Activated naive CD4-positive, alpha-beta T cell treated with anti-CD3 and anti-CD28 coated beads, Interleukin-2, amount 10 ng/mL, durations not matched to agents 5 hours and 36 hours (primary cell): ENCODE data around the gene SLCO6A1. TPM values are rescaled to one million over a fixed set of nuclear protein-coding genes. Genes with fewer than 3 reads are reported as not detected.

ENCODE experiments used
- total RNA-seq, 2 experiments: library from RNA; stranded (reverse); gene quantifications; one replicate each; pipeline ENCODE4 v1.2.3, GENCODE V29; 2021

SLCO6A1 gene
- total RNA-seq, result not detected

GRCh38 chr5:102498271-102499034, at the start of gene SLCO6A1:
Gene SLCO6A1 (minus strand): TSS chr5:102499001. CDS start chr5:102498844, 157 bp downstream.

Other genes starting within 250 kb of the SLCO6A1 start
- under 1 TPM; 0.31 to 0.43 TPM for gene SLCO4C1, start 202.7 kb downstream of the SLCO6A1 start, total RNA-seq